Measurements from ENCODE around the gene THRB.
"Not testable (repeated sequence)": the region's sequence is repeated elsewhere in the genome, so short reads cannot be mapped to it uniquely, and the experiment has no call there.

Gene THRB

DNA sequence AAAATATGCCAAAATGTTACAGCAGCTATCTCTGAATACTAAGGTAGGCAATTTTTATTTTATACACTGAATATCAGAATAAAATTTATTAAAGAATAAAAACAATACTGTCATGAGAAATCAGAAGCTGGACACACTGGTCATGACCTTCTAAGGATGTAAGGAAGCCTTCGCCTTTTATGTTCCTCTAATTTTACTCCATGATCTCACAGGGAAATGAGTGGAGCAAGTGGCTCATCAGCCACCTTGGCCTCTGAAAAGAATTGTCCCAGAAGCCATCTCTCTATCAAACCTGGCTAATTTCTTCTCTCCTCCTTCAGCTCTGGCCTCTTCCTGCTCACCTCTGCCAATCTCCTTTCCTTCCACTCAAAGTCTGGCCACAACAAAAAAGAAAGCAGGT is 48.6 kb downstream of the THRB start:
- no peak for DNase-seq (ENCODE audit: low read depth)

- DNase-seq (ENCODE audit: low read depth), result no peak
Observed at GRCh38 chr3:24443476-24443875, 51.2 kb downstream of the THRB start.

GRCh38 chr3:24440760-24441464 is 53.7 kb downstream of the THRB start:
- DNase-seq (ENCODE audit: low read depth), result no peak

- DNase-seq (ENCODE audit: low read depth), result no peak
Observed at GRCh38 chr3:24439021-24439420, 55.6 kb downstream of the THRB start.

DNA sequence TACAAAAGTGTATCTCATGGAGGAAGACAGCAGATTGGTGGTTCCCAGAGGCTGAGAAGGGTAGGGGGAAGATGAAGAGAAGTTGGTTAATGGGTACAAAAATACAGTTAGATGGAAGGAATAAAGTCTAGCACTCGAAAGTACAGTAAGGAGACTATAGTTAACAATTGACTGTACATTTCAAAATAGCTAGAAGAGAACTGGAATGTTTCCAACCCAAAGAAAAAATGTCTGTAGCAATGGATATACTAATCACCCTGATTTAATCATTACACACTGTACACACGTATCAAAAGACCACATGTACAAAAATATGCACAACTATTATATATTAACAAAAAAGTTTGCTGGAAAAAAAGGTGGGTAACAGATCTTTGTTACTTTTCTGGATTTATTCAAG is 57.3 kb downstream of the THRB start:
- no peak for DNase-seq (ENCODE audit: low read depth)

- DNase-seq (ENCODE audit: low read depth), result no peak
Observed at GRCh38 chr3:24435584-24435983, 59.1 kb downstream of the THRB start.

- no peak for DNase-seq (ENCODE audit: low read depth)
Observed at GRCh38 chr3:24434651-24435050, 60.0 kb downstream of the THRB start.

DNA sequence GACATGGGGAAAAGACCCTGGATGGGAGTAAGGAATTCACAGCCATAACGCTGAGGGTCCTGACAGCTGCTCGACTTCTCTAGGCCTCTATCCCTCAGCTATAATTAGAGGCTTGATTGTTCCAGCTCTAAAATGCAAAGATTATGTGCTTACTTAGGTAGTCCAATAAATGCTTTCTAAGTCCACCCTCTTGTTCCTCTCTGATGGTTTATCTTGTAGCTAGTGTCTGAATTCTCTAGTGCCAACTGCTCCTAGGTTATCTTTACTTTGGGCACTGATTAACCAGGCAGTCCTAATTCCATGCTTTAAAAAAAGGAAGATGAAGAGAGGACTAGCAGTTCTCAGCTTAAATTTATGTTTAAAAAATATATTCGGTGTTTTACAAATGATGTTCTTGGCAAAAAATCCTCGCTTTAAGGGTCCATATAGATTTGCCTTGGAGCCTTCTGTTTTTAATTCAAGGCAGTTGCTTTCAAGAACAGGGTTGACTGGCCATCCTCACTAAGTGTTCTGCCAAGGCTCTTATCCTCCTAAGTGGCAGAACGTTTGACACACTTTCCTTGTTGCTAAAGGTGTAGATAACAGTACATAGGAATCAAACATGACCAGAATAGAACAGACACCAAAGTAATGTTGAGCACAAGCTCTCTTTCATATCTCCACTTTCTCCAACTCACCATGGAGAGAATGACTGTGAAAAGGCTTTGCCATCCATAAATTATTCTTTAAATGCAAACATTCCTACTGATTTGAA is 60.6 kb downstream of the THRB start:
- DNase-seq (ENCODE audit: low read depth), result no peak

DNA sequence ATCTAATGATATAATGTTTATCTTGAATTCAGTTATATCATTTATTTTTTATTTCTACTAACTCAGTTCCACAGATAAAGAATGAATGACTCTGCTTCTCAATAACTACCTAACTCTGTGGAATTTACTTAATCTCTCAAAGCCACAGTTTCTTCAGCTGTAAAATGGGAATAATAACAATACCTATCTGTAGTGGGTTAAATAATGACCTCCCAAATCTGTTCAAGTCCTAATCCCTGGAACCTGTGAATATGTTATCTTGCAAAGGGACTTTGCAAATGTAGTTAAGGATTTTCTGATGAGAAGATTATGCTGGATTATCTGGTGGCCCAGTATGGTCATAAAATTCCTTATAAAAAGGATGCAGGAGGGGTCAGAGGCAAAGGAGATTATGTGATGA is 61.7 kb downstream of the THRB start:
- DNase-seq (ENCODE audit: low read depth), result no peak

DNA sequence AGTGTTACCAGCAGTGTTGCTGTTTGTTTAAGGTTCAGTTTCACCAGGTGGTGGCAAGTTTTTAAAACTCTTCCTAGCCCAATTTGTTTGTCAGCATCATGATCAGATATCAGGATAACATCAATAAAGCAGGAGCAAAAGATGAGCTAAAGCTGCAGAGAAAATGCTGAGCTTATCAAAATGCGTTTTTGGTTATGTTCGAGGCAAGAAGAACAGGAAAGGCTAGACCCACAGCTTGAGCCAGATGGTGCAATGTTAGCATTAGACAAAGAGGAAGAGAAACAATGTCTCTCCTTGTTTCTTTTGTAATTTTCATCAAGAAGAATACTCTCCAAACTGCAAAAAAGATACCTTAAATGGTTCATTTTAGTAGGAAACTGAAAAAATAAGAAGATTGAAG is 66.2 kb downstream of the THRB start:
- DNase-seq (ENCODE audit: low read depth), result no peak

- DNase-seq (ENCODE audit: low read depth), result no peak
Observed at GRCh38 chr3:24426896-24427295, 67.8 kb downstream of the THRB start.

DNA sequence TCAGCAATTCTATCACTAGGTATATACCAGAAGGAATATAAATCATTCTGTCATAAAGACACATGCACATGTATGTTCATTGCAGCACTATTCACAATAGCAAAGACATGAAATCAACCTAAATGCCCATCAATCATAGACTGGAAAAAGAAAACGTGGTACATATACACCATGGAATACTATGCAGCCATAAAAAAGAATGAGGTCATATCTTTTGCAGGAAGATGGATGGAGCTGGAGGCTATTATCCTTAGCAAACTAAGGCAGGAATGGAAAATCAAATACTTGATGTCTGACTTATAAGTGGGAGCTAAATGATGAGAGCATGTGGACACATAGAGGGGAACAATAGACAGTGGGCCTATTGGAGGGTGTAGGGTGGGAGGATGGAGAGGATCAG is 73.8 kb downstream of the THRB start:
- DNase-seq (ENCODE audit: low read depth), result not testable (repeated sequence)

GRCh38 chr3:24420224-24420623 is 74.4 kb downstream of the THRB start:
- no peak for DNase-seq (ENCODE audit: low read depth)

DNA sequence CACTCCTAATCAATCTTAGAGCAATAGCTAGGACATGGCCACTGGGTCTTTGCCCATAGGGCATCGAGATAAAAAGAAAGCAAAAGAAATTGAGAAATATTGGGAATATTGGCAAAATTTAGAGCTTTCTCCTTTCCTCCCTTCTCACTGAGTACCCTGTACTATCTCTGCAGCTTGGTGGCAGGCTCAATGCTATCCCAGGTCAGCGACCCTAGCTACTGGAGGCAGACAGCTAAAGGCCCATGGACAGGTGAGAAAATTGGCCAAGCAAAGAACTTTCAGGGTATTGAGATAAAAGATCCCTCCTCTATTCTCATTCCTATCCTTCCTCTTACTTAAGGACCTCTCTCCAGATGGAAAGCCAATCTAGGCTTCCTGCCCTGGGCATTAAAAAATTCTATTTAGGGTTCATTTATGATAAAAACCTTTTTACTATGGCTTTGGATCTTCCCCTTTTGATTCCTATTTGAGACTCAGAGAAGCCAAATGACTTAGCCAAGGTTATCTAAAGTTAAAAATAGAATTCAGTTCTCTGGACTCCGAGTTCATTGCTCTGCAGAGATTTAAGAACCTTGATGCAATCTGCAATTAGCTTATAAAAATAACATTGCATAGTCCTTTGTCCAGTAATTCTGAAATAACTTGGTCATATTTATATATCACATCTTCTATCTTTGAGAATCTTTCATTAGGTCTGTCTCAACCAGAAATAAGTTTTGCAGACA is 75.4 kb downstream of the THRB start:
- DNase-seq (ENCODE audit: low read depth), result no peak

DNA sequence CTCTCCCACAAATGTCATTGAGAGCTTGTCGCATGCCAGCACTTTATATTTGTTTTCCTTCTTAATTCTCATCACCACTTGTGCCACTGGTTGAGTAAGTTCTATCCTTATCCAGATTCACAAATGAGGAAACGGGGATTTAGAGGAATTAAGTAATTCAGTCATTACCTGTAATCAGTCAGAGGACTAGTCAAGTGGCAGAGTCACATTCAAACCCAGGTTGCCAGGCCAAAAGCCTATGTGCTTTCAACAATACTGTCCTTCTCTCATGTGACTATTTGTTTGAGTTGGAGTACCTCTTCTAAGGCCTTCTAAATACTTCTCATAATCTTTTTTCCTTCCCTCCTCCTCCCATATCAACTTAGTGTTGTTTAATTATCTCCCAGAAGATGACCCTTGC is 76.9 kb downstream of the THRB start:
- no peak for DNase-seq (ENCODE audit: low read depth)

DNA sequence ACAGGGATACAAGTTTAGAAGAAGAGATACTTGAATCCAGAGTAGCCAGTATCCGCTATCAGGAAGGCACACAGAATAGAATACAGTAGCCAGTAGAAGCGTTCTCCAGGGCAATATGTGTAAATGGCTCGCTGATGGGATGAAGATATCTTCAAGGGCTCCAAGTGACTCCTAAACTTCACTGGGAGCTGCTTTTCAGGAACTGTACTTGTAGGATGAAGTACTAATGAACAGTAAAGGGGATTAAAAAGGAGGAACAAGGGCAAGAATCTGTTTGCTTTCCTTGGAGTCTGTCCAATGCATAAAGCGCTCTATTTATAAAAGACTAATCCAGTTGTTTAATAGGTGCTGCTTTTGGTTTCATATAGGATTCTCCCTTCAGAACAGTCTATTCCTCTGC is 78.4 kb downstream of the THRB start:
- DNase-seq (ENCODE audit: low read depth), result no peak

GRCh38 chr3:24415824-24416223 is 78.8 kb downstream of the THRB start:
- no peak for DNase-seq (ENCODE audit: low read depth)

DNA sequence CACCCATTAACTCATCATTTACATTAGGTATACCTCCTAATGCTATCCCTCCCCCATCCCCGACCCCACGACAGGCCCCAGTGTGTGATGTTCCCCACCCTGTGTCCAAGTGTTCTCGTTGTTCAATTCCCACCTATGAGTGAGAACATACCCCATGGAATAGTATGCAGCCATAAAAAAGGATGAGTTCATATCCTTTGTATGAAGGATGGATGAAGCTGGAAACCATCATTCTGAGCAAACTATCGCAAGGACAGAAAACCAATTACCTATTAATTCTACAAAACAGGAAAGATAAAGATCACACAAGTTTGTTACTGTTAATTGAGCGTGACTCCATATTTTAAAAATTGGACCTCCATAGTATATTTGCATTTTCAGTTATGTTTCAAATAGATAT is 81.0 kb downstream of the THRB start:
- DNase-seq (ENCODE audit: low read depth), result not testable (repeated sequence)

DNA sequence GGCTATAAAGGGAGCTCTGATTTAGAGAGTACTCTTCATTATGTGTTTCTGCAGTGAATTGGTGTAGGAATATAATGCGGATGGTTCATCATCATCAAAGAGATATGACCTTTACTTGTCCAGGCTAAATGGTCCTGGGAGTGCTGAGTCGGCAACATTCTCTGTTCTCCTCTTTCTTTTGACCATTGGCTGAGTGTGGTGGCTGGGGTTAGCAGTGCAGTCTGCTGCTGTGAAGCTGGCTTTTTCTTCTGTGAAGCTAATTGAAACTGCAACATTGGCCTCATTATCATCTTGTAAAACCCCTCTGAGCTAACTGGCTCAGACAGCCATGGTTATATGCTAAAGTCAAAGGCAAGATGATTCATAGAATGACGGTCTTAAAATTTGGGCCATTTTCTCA is 83.8 kb downstream of the THRB start:
- DNase-seq (ENCODE audit: low read depth), result no peak

DNA sequence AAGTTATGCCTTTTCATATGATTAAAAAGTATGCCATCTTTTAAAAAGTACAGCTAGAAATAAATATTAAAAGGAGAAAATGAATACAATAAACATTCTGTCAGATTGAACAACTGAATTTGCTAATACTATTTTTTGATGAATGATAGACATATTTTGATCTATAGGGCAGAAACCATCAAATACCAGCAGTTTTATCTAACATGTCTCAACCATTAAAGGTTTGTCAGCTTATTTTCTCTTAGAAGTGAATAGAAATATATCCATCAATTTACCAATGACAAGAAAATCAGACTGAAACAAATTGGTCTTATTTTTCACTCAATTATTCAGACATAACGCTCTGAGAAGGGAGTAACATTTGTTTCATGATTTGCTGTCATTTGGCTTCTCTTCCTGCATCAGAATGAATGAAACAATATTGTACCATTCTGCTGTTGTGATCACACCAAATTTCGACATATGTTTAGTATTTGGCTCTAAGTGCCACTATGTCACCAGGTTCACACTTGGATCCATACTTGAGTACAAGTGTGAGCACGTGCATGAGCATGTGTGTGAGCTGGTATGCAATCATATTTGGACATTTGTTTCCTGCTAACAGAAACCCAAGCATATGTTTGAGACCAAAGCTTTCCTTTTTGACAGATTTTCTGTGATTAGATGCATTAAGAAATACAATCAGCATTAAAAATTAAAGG is 86.5 kb downstream of the THRB start:
- no peak for DNase-seq (ENCODE audit: low read depth)

- no peak for DNase-seq (ENCODE audit: low read depth)
Observed at GRCh38 chr3:24406900-24407299, 87.8 kb downstream of the THRB start.

DNA sequence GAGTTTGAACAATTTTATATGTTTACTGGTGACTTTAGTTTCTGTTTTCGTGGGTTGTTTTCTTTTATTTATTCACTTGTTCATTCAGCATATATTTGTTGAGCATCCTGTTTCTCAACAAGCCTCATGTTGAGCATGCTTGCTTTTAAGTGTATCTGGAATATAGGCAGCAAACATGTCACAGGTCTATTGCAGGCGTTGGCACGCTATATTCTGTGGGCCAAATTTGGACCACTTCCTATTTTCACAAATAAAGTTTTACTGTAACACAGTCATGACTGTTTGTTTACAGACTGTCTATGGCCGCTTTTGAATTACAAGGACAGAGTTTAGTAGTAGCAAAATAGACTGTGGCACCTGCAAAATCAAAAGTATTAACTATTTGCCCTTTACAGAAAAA is 89.6 kb downstream of the THRB start:
- no peak for DNase-seq (ENCODE audit: low read depth)

DNA sequence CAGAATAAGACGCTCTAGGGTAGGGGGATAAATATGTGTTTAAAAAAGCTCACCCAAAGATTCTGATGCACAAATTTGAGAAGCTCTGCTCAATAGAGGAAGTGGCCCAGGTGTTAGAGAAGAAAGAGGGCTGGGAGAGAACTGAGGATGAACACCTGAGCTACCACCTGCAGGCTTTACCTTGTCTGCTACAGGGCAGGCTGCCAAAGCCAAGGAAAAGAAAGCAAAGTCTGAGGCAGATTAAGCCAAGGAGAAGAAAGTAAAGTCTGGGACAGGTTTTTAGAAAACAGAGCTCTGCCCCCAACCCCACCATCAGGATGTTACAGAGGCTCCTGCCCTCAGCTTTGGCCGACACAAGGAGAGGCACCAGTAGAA is 92.9 kb downstream of the THRB start:
- no peak for DNase-seq (ENCODE audit: low read depth)
